ENCODE results near the gene LAMA2.

LAMA2 gene

DNA sequence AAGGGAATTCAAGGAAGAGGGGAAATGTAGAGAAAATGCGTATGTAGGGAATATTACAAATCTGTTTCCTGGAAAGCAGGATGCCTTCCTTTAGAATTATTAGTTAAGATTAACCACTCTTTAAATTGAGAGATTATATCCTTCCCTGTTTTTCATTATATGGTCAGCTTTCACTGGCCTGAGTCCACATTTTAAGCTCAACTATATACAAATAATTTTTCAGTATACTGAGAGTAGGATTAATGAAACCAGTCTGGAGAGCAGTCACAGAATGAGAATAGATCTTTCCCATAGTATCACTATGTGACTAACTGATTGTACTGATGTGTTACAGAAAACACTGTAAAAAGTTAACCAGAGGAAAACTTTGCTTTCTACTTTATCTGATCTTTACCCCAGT, 306.3 kb downstream of the LAMA2 start:
- DNase-seq, result no peak

DNA sequence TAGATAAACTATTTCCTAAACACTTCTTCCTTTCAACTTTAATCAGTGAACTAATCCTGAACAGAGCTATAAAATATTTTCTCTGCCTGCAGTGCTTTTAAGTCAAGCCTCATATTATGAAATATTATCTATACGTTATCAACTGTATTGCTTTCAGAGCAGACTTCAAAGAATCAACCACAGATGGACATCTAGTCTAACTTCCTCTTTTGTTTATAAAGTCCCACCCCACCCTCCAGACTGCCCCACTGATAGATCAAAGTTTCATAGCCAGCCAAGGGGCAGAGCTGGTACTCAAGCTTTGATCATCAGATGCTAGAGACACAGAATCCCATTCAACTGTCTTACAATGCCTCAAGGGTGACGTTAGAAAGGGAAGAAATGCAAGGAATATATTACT, 308.3 kb downstream of the LAMA2 start:
- DNase-seq, result no peak

DNA sequence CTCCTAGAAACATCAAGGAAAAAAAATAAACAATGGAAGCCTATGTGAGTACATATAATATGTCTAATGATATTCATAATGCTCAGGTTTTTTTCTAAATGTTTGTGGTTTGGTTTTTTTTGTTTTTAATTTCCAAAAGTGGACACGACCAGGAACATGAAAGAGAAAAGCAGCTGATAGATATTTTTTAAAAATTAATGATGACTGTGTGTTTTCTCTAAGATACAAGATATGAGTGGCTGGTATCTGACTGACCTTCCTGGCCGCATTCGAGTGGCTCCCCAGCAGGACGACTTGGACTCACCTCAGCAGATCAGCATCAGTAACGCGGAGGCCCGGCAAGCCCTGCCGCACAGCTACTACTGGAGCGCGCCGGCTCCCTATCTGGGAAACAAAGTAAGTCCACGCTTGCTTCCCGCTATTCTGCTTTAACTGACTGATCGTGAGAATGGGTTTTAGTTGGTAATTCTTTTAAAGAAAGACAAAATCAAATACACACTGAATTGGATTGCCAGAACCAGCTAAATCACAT, 309.6 kb downstream of the LAMA2 start:
- no peak for DNase-seq

DNA sequence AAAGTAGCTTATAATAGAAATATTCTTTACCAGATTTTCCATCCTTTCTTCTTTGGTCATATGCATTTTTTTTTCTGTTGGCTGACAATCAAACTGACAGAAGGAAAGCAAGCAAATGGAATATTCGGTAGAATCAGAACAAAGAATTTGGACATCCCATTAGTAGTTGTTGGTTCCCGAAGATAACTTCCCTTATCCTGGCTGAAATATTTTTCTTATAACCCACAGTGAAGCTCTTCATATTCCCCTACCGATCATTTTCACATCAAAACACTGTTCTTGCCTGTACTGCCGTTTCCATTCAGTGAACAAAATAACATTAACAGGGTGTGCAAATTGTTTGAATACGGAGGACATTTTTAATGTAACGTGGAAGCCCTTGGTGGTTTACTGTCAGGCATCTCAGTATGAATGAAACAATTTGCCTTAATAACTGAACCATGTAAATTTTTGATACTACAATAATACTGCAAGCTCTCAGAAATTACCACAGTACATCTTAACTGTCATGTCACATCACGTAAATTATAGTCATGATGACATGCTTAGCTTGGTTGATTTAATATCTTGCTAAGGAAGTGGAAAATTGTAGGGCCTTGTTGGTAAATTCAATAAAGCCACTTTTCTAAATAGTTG, 311.5 kb downstream of the LAMA2 start:
- DNase-seq, result no peak

DNA sequence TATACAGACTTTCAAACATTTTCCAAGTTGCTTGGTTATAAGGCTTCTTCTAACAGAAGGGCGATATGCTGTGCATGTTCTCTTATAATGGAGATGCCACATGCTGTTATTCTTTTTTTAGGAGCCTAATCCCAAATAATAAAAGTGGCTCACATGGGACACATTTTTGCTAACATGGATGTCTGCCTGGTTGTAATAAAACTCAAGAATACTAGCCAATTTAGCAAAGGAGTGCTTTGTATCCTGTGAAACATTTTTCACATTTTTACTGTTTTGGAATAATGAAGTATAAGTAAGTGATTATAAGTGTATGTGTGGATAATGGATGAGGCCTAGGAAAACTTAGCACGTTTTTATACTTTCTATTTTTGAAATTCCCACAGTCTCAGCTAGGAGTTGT, 312.2 kb downstream of the LAMA2 start:
- no peak for DNase-seq

DNA sequence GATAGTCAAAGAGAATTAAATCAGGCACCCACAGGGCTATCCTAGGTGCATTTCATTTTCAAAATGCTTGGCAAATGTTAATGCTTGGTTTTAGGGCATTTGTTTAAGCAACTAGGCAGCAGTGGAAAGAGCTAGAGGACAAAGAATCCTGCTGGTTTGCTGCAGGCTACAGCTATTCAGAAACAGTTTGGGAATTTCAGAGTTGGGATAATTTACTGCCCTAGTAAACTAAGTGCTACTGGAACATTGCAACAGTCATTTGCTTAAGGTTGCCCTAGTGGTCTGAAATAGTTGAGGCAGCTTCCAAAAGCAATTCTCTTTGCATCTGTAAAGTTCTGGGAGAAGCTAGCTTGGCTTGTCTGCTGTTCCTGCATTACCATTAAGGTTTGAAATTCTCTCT, 312.7 kb downstream of the LAMA2 start:
- DNase-seq, result no peak

DNA sequence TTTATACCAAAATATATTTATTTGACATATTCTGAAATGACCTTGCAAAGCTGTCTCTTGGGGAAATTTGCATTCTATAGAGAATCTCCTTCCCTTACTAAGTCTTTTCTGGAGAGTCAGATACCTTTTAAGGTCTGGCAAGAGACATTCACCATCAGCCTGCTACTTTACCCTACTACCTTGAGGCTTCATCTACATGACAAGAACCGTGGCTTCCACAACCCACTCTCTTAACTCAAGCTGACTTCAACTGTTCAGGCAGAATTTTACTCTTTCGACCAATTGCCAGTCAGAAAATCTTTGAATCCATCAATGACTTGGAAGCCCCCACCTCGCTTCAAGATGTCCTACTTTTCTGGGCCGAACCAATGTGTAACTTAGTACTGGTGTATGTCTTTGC, 314.2 kb downstream of the LAMA2 start:
- DNase-seq, result no peak

DNA sequence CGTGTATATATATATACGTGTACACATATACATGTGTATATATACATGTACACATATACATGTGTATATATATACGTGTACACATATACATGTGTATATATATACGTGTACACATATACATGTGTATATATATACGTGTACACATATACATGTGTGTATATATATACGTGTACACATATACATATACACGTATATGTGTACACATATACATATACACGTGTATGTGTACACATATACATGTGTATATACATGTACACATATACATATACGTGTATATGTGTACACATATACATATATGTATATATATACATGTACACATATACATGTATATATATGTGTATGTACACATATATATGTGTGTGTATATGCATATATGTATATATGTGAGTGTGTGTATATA, 317.2 kb downstream of the LAMA2 start:
- no peak for DNase-seq

DNA sequence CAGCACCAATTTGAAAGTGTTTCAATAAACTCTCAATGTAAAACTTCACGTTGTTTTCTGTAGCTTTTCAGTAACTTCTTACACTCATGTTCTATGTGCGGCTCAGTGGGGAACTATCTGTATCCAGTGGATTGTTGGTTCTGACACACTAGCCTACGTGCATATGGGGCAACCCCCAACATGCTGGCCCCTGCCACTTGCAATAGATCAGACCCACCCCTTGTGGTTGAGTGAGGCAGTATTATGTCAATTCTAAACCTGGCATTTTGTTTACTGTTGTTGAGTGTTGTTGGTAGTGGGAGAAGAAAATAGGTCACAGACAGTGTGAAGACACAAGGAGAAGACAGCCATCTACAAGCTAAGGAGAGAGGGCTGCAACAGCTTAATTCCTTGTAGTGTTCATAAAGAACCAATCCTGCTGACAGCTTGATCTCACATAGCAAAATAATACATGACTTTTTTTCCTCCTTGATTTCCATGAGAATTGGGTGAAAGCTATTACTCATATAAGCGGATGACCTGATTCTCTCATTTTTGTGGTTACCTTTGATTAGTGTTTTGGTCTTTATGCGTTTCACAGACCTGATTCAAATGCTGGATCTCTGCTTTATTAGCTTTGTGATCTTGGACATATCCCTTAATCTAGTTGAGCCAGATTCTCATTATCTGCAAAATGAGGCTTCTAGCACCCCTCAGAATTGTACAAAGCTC, 320.4 kb downstream of the LAMA2 start:
- no peak for DNase-seq

DNA sequence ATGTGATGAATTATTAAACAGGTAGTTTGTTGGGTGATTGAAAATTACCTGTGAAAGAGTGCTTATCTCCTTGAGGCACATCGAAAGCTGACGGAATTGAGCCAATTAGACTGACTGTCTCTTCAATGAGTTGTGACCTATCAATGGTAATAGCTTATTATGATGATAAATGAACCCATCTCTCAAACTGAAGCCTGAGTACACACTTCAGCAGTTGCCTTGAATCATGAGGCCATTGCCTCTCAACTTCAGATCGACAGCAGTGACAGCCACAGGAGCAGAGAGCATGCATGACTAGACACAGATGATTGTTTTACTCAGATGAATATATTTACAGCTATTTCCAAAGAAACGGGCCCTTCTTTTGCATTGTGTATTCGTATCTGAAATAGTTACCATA, 323.9 kb downstream of the LAMA2 start:
- no peak for DNase-seq

DNA sequence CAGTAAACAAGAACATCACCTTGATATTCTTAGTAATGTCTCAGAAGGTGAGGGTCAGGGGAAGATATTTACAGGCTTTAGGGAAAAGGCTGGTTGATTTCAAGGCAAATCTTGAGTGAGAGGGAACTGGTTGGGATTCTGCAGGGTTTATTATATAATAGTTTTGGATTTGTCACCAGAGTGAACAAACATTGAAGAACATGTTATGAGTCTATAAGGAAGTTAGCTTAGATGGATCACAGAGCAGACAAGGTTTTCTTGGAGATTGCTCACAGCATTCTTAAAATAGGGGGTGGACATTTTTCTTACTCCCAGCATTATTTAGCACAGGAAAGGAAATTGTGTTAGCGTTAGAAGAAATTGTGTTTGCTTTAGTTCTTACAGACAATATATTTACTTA, 324.9 kb downstream of the LAMA2 start:
- DNase-seq, result no peak

DNA sequence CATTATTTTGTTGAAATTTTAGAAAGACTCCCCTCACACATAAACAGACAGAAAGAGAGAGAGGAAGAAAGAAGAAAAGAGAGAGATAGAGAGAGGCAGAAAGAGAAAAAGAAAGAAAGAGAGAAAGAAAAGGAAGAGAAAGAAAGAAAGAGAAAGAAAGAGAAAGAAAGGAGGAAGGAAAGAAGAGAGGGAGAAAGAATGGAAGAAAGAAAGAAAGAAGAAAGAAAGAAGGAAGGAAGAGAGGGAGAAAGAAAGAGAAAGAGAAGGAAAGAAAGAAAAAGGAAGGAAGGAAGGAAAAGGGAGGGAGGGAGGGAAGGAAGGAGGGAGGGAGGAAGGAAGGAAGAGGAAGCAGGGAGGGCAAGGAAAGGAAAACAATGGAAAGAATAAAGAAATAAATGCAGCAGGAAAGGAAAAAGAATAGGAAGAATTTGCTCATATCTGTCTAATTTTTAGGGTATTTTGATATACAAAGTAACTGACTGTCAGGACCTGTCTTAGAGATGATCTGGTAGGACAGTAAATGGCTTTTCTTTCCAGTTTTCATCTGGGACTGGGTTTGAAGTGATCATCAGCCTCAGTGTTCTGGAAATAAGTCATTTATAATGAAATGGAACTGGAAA, 325.6 kb downstream of the LAMA2 start:
- DNase-seq, result no peak

DNA sequence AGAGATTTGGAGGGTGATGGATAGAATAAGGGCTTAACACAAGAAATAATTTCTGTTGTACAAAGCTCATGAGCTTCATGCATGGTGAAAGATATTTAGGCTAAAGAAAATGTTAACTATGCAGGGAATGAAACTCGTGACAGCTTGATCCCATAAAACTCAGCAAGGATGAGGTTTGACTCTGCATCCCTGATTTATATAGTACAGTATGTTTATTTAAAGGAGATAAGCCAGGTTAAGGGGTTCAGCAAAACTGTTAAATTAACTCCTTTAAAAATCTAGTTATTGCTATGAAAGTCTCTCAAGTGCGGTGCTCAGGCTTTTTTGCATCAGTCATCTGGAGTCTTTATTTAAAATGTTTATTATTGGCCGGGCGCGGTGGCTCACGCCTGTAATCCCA, 326.4 kb downstream of the LAMA2 start:
- DNase-seq, result no peak

DNA sequence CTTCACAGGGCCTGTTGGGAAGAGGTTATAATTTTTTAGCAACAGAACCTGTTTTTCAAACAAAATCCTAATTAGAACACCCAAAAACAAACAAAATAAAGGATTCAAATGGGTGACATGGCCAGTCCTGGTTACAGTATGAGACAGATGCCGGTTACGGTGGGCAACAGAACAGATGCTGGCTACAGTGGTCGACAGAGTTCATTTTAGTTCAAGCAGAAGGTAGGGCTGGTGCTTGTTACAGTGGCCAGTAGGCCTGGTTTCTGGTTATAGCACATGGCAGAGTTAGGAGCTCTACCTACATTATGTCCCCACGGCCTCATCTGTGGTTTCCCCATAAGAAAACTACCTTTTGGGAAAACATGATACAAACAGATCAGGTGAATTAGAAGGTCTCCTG, 327.7 kb downstream of the LAMA2 start:
- DNase-seq, result no peak

DNA sequence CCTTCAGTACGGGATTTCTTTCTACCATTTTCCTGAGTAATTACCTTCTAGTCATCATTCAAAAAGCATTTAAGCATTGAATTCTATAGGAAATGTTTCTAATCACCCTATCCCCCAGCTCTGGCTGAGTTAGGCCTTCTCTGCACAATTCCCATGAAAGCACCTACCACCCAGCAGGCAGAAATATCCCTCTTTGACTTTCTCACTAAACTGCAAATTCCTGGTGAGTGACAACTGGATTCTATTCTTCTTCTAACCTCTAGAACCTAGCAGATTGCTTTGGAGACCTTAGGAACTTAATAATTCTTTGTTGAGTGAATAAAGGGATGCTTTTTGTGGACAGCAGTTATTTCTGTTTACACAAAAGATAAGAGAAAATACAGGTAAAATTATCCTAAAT, 328.7 kb downstream of the LAMA2 start:
- no peak for DNase-seq

DNA sequence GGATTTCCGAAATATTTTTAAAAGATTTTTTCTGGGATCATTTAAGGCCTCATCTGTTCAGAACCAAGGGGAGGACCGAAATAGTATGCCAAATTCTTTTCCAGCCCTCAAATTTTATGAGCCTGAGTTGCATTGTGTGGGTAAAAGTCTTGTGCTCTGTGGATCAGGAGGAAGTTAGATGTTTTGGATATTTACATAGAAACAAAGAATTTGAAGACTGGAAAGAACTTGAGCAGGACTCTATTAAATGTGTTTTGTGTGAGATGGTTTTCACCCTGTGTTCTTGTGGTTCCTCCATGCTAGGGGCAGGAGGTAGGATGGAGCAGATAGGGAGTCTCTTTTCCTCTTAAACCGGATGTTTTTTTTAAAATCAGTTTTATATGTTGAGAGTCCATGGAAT, 329.1 kb downstream of the LAMA2 start:
- DNase-seq, result no peak

DNA sequence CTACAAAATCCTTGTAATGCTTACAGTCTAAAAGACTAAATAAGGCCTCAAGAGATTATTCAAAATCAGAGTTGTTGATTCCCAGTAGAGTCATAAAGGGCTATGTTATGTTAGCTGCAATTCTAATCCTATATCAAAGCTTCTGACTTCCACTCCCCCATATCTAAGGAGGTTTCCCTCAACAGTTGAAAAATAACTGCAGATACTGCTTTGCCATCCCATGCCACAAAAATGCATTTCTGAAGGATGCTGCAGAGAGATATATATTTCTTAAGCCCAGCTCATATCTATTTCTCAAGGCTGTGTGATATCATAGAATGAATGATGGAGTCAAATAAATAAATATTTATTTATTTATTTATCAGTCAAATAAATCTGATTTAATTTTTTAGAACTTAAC, 332.3 kb downstream of the LAMA2 start:
- no peak for DNase-seq

DNA sequence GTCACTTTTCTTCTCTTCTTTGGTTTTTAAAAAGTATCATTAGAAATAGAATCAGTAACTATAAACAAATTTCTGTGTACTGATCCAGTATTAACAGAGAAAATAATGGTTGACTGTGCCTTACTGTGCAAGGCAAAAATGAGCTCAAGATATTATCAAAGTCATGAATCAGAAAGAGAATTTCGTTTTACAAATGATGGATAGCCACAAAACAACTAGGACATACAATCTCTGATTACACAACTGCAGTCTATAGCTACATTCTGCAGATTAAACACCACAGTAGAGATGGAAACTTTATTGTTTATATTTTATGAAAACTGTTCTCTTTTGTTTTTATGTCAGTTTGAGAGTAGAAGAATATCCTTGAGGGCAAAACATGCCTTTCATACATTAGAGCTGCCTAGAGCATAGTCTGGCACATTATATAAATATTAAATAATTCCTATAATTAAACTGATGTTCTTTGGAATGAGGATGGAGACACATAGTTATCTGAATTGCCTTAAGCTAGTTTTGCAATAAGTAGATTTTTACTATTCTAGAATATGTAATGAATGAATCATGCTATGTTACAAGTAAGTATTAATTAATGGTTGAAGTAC, 333.1 kb downstream of the LAMA2 start:
- DNase-seq, result no peak

DNA sequence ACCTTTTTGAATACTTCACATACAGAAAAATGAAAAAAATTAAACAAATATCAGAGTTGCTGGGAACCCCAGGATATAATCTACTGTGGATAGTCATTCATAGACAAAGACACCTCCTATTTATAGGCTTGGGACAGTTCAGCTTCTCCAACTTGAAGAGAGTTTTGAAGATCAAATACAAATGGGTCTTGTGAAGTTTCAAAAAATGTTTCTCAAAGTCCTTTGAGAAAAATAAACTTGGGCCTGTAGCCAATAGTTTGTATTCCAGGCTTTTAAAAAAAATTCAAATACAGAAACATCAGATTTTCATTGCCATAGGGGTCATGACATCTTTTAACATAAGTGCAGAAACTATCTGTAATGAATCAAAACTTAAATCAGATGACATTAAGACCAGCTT, 334.8 kb downstream of the LAMA2 start:
- DNase-seq, result no peak

DNA sequence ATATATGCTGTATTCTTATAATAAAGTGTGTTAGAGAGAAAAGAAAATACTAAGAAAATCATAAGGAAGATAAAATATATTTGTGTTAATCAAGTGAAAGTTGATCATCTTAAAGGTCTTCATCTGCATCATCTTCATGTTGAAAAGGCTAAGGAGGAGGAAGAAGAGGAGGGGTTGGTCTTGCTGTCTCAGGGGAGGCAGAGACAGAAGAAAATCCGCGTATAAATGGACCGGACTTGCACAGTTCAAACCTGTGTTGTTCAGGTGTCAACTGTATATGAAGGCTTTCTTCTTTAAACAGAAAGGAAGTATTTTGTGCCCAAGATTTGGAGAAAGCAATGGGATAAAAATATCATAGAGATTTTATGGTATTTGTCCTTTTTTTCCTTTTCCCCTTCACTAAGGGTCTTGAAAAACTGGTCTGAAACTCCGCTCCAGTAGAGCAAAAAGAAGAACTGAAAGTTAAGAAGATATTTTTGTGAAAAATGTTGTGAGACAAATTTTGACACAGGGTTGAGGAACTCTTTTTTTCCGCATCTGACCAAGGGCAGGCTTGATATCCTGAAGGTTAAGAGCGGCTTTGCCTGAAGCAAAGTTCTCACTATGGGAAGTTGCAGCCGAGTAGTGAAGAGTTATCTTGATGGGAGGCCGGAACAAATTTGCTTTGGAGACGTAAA, 350.7 kb downstream of the LAMA2 start:
- no peak for DNase-seq

DNA sequence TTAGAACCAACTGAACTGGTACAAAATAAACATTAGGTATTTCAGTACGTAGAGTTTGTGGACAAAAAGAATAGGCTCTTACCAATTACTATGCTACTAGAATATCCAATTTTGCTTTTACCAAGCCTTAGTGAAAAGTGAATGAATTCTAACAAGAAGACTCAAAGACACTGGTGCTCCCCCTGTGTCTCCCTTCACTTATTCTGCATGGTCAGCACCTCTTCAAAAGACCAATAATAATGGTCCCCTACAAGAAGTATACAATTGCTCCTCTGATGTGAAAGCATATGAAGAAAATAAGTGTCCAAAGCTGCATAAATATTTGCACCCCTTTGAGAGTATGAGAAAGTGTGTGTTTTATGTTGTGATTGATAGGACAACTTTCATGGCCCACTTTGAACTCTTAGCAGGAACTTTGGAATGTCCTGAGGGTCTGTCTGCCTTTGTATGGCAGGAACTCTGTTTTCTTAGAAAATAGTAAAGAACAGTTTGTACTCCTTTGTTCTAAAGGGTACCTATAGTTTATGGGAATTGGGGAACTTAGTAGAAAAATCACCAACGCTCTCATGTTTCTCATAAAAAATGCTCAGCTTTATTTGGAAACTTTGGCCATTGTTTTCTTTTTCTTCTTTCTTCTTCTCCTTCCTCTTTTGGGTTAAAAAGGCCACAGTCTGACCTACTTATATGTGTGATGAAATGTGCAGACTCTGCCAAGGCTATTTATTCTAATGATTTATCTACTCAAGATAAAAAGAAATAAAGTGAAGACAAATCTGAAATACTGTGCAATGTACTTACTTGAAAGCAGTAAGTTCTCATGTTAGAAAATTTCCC, 352.4 kb downstream of the LAMA2 start:
- no peak for DNase-seq

DNA sequence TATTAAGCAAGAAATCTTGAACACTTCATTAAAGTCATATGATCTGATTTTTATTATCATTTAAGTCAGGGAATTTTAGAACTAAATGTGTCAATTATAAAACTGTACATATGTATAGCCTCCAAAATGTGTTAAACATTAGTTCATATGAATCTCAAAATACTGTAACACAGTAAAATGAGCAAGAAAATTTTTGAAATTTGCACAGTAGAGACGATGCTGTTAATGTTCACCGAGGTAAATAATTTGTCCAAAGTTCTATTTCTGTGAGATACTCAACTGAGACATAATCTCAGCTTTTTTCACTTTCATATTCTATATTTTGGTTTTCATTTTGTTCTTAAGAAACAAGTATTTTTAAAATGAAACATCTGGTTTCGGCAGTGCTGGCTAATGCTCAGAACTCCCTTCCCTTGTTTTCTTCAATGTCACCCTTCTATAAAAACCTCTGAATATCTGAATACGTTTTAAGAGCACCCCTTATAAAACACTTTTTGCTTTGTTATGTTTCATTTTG, 353.1 kb downstream of the LAMA2 start:
- no peak for DNase-seq
